ENCODE measurements around the gene CDK7. TPM values are rescaled to one million over a fixed set of nuclear protein-coding genes. Genes with fewer than 3 reads are reported as not detected.
"Not testable (repeated sequence)": the region's sequence is repeated elsewhere in the genome, so short reads cannot be mapped to it uniquely, and the experiment has no call there.

Gene CDK7
- polyA plus RNA-seq (ENCODE audit: insufficient read length), result 37.7 TPM
- long read RNA-seq, donor 1, transcript CDK7-201 (12 exons, 1,439 nt), result major isoform, 11 of 16 reads
- long read RNA-seq, donor 1, partial matches to known transcripts, result 5 of 16 reads
- long read RNA-seq, donor 1, other reads (novel, unspliced or antisense), result 0 of 16 reads
- long read RNA-seq, donor 2, transcript CDK7-201 (12 exons, 1,439 nt), result major isoform, 11 of 19 reads
- long read RNA-seq, donor 2, partial matches to known transcripts, result 7 of 19 reads
- long read RNA-seq, donor 2, other reads (novel, unspliced or antisense), result 0 of 19 reads
- long read RNA-seq, donor 3, transcript CDK7-201 (12 exons, 1,439 nt), result major isoform, 10 of 17 reads
- long read RNA-seq, donor 3, partial matches to known transcripts, result 7 of 17 reads
- long read RNA-seq, donor 3, other reads (novel, unspliced or antisense), result 0 of 17 reads
- long read RNA-seq, donor 4, partial matches to known transcripts, result 0 of 2 reads
- long read RNA-seq, donor 4, other reads (novel, unspliced or antisense), result 0 of 2 reads
- long read RNA-seq, donor 5, transcript CDK7-201 (12 exons, 1,439 nt), result major isoform, 20 of 35 reads
- long read RNA-seq, donor 5, partial matches to known transcripts, result 12 of 35 reads
- long read RNA-seq, donor 5, other reads (novel, unspliced or antisense), result 0 of 35 reads
- long read RNA-seq, donor 6, transcript CDK7-201 (12 exons, 1,439 nt), result major isoform, 18 of 210 reads
- long read RNA-seq, donor 6, partial matches to known transcripts, result 79 of 210 reads
- long read RNA-seq, donor 6, other reads (novel, unspliced or antisense), result 112 of 210 reads
- long read RNA-seq, donor 7, transcript CDK7-201 (12 exons, 1,439 nt), result major isoform, 11 of 22 reads
- long read RNA-seq, donor 7, partial matches to known transcripts, result 9 of 22 reads
- long read RNA-seq, donor 7, other reads (novel, unspliced or antisense), result 0 of 22 reads
- long read RNA-seq, donor 8, transcript CDK7-201 (12 exons, 1,439 nt), result major isoform, 5 of 5 reads
- long read RNA-seq, donor 8, partial matches to known transcripts, result 0 of 5 reads
- long read RNA-seq, donor 8, other reads (novel, unspliced or antisense), result 0 of 5 reads

- peak; percentile 89 for DNase-seq
These were observed at the start of gene CDK7 for GRCh38 chr5:69234457-69235268. CDK7 (plus strand) TSS chr5:69234886; CDS start chr5:69234976, 90 bp downstream.

GRCh38 chr5:69187342-69187741 is 47.3 kb upstream of the CDK7 start:
- no peak for DNase-seq

- no peak for DNase-seq
These were observed 45.9 kb upstream of the CDK7 start for GRCh38 chr5:69188811-69189161.

- peak; percentile 96 for DNase-seq
These were observed 45.3 kb upstream of the CDK7 start, which contains the start of gene CENPH for GRCh38 chr5:69189162-69190086. CENPH (plus strand) TSS chr5:69189583; CDS start chr5:69189635, 52 bp downstream.

- DNase-seq, result no peak
These were observed 32.2 kb upstream of the CDK7 start for GRCh38 chr5:69202497-69202896.

GRCh38 chr5:69206528-69207190 is 28.0 kb upstream of the CDK7 start:
- no peak for DNase-seq

- DNase-seq, result no peak
These were observed 25.1 kb upstream of the CDK7 start for GRCh38 chr5:69209602-69210001.

GRCh38 chr5:69211200-69211599 is 23.5 kb upstream of the CDK7 start:
- DNase-seq, result no peak

- DNase-seq, result no peak
These were observed 22.7 kb upstream of the CDK7 start for GRCh38 chr5:69212022-69212421.

- DNase-seq, result no peak
These were observed 21.0 kb upstream of the CDK7 start for GRCh38 chr5:69213513-69214215.

- no peak for DNase-seq
These were observed 17.6 kb upstream of the CDK7 start for GRCh38 chr5:69217151-69217511.

- peak; percentile 92 for DNase-seq
These were observed 16.8 kb upstream of the CDK7 start for GRCh38 chr5:69217548-69218526.

GRCh38 chr5:69219939-69220338 is 14.7 kb upstream of the CDK7 start:
- no peak for DNase-seq

GRCh38 chr5:69220371-69220770 is 14.3 kb upstream of the CDK7 start:
- DNase-seq, result not testable (repeated sequence)

GRCh38 chr5:69220833-69221232 is 13.9 kb upstream of the CDK7 start:
- DNase-seq, result not testable (repeated sequence)

- DNase-seq, result no peak
These were observed 10.2 kb upstream of the CDK7 start for GRCh38 chr5:69224520-69224919.

- DNase-seq, result no peak
These were observed 8.8 kb upstream of the CDK7 start for GRCh38 chr5:69225860-69226259.

- no peak for DNase-seq
These were observed 4.5 kb upstream of the CDK7 start for GRCh38 chr5:69230181-69230580.
